HG02973 (cell line): ENCODE measurements around the gene TNFAIP8L2.
A peak's percentile ranks its signal among the peaks of the same experiment; 100 is the strongest.

Source experiments
- ATAC-seq: cut with Tn5 transposase; IDR thresholded peaks from one replicate; pipeline ENCODE4 v1.9.1; 2021; ENCODE audit warnings: moderate library complexity; ENCODE audit not compliant: unreplicated experiment

The TNFAIP8L2 gene

GRCh38 chr1:151156515-151156819 lies at the start of gene TNFAIP8L2:
TNFAIP8L2 (plus strand) TSS chr1:151156649; CDS start chr1:151158698, 2,049 bp downstream.
- ATAC-seq, result peak; percentile 64

- no peak for ATAC-seq
Observed at GRCh38 chr1:151106894-151107293, 49.6 kb upstream of the TNFAIP8L2 start.

- no peak for ATAC-seq
Observed at GRCh38 chr1:151108331-151108730, 48.1 kb upstream of the TNFAIP8L2 start.

GRCh38 chr1:151113877-151114276 lies 42.6 kb upstream of the TNFAIP8L2 start:
- no peak for ATAC-seq

GRCh38 chr1:151124763-151125403 lies 31.6 kb upstream of the TNFAIP8L2 start:
- ATAC-seq, result no peak

GRCh38 chr1:151128800-151129199 lies 27.6 kb upstream of the TNFAIP8L2 start:
- no peak for ATAC-seq

- ATAC-seq, result peak; percentile 86
Observed at GRCh38 chr1:151130987-151131586, 25.4 kb upstream of the TNFAIP8L2 start.

GRCh38 chr1:151131701-151132334 lies 24.6 kb upstream of the TNFAIP8L2 start:
- no peak for ATAC-seq

- ATAC-seq, result no peak
Observed at GRCh38 chr1:151132335-151133017, 24.0 kb upstream of the TNFAIP8L2 start.

GRCh38 chr1:151133018-151133806 lies 23.2 kb upstream of the TNFAIP8L2 start:
- ATAC-seq, result no peak

- ATAC-seq, result no peak
Observed at GRCh38 chr1:151134396-151134795, 22.1 kb upstream of the TNFAIP8L2 start.

GRCh38 chr1:151134991-151135390 lies 21.5 kb upstream of the TNFAIP8L2 start:
- no peak for ATAC-seq

GRCh38 chr1:151135433-151136385 lies 20.7 kb upstream of the TNFAIP8L2 start:
- no peak for ATAC-seq

GRCh38 chr1:151137789-151138188 lies 18.7 kb upstream of the TNFAIP8L2 start:
- no peak for ATAC-seq

GRCh38 chr1:151142411-151143056 lies 13.9 kb upstream of the TNFAIP8L2 start:
- ATAC-seq, result no peak

GRCh38 chr1:151143057-151143435 lies 13.4 kb upstream of the TNFAIP8L2 start:
- ATAC-seq, result no peak

GRCh38 chr1:151143986-151144385 lies 12.5 kb upstream of the TNFAIP8L2 start:
- no peak for ATAC-seq

GRCh38 chr1:151144474-151145303 lies 11.8 kb upstream of the TNFAIP8L2 start:
- no peak for ATAC-seq
